HepG2 (cell line): Measurements from ENCODE around the gene ATP5F1E. TPM values are rescaled to one million over a fixed set of nuclear protein-coding genes. Genes with fewer than 3 reads are reported as not detected.
A peak's percentile ranks its signal among the peaks of the same experiment; 100 is the strongest.

Source experiments
- DDIT3 ChIP-seq: sonication (generic); formaldehyde crosslinking; IDR thresholded peaks from 2 replicates; pipeline ENCODE4 v1.4.0; 2020; ENCODE audit warnings: mild to moderate bottlenecking, missing genetic modification reagents
- EEA1 ChIP-seq: sonication (generic); formaldehyde crosslinking; IDR thresholded peaks from 2 replicates; pipeline ENCODE4 v1.5.1; 2020; ENCODE audit warnings: mild to moderate bottlenecking, missing genetic modification reagents, borderline replicate concordance
- EHMT2 ChIP-seq: fragments of 200-600 bp; sonication (generic); IDR thresholded peaks from 2 replicates; pipeline ENCODE4 v1.7.0; 2017; ENCODE audit warnings: antibody characterized with exemption, low read depth, low read length, borderline replicate concordance
- ESRRA ChIP-seq: sonication (generic); formaldehyde crosslinking; IDR thresholded peaks from 2 replicates; pipeline ENCODE4 v1.5.1; 2020; ENCODE audit warnings: mild to moderate bottlenecking, low read depth, missing genetic modification reagents
- HMGXB3 ChIP-seq: sonication (generic); formaldehyde crosslinking; IDR thresholded peaks from 2 replicates; pipeline ENCODE4 v1.4.0; 2020; ENCODE audit warnings: missing genetic modification reagents, borderline replicate concordance
- IKZF5 ChIP-seq: IDR thresholded peaks from 2 replicates; pipeline ENCODE4 v1.6.1; 2018; ENCODE audit warnings: missing genetic modification reagents, mild to moderate bottlenecking, missing compliant biosample characterization
- JDP2 ChIP-seq: sonication (generic); formaldehyde crosslinking; IDR thresholded peaks from 2 replicates; pipeline ENCODE4 v1.8.1; 2022; ENCODE audit warnings: missing genetic modification reagents, borderline replicate concordance
- KLF11 ChIP-seq: IDR thresholded peaks from 2 replicates; pipeline ENCODE4 v1.6.1; 2016; ENCODE audit warnings: missing compliant biosample characterization
- MATR3 ChIP-seq: sonication (generic); formaldehyde crosslinking; IDR thresholded peaks from 2 replicates; pipeline ENCODE4 v1.4.0; 2020; ENCODE audit warnings: missing genetic modification reagents
- MAZ ChIP-seq, 2 experiments: sonication (generic) in 1 of 2; formaldehyde crosslinking in 1 of 2; IDR thresholded peaks; 2 replicates each; pipeline versions ENCODE4 v1.5.0 to v1.6.1; 2012 to 2020; ENCODE audit warnings: low read depth in 2 of 2, mild to moderate bottlenecking in 2 of 2, borderline replicate concordance in 1 of 2, improper control_type of control experiment in 1 of 2, low read length in 1 of 2, missing genetic modification reagents in 1 of 2, moderate library complexity in 1 of 2
- MEF2D ChIP-seq: sonication (generic); formaldehyde crosslinking; IDR thresholded peaks from 2 replicates; pipeline ENCODE4 v1.5.1; 2020; ENCODE audit warnings: mild to moderate bottlenecking, missing genetic modification reagents
- RAD51 ChIP-seq: fragments of 450-650 bp; IDR thresholded peaks from 2 replicates; pipeline ENCODE4 v1.6.1; 2016; ENCODE audit warnings: borderline replicate concordance
- REXO4 ChIP-seq: sonication (generic); formaldehyde crosslinking; IDR thresholded peaks from 2 replicates; pipeline ENCODE4 v1.8.0; 2022; ENCODE audit warnings: missing genetic modification reagents, mild to moderate bottlenecking, borderline replicate concordance
- SALL1 ChIP-seq: sonication (generic); formaldehyde crosslinking; IDR thresholded peaks from 2 replicates; pipeline ENCODE4 v1.8.0; 2022; ENCODE audit warnings: mild to moderate bottlenecking, missing genetic modification reagents
- SNRNP70 ChIP-seq: fragments of 200-400 bp; formaldehyde crosslinking; IDR thresholded peaks from 2 replicates; pipeline ENCODE4 v1.6.1; 2017; ENCODE audit warnings: mild to moderate bottlenecking, low read depth, low read length, moderate library complexity
- TCF7L2 ChIP-seq: IDR thresholded peaks from 2 replicates; pipeline ENCODE4 v1.6.1; 2011; ENCODE audit warnings: mild to moderate bottlenecking, low read depth, low read length, moderate library complexity
- WIZ ChIP-seq: sonication (generic); formaldehyde crosslinking; IDR thresholded peaks from 2 replicates; pipeline ENCODE4 v1.5.1; 2020; ENCODE audit warnings: mild to moderate bottlenecking, missing genetic modification reagents
- ZNF720 ChIP-seq: sonication (generic); formaldehyde crosslinking; IDR thresholded peaks from 2 replicates; pipeline ENCODE4 v1.4.0; 2020; ENCODE audit warnings: missing genetic modification reagents
- polyA plus RNA-seq, 8 experiments: library from polyadenylated mRNA; depleted of rRNA in 3 of 8; stranded (reverse) in 7 of 8; unstranded in 1 of 8; fragments of >200 nt; fragmentation: Illumina TruSeq in 4 of 8; extraction: Trizol in 4 of 8; gene quantifications; 2 replicates each; pipeline versions ENCODE4 v1.2.1 to v1.2.3, GENCODE V29; 2011 to 2016; ENCODE audit warnings: low read depth in 4 of 8, missing spikeins in 1 of 8, mixed read lengths in 1 of 8; ENCODE audit not compliant: insufficient read depth in 1 of 8
- total RNA-seq, 5 experiments: library from RNA; depleted of rRNA; stranded (reverse); fragments of >200 nt; fragmentation: Illumina TruSeq; extraction: Trizol; gene quantifications; 2 replicates each; pipeline ENCODE4 v1.2.3, GENCODE V29; 2016; ENCODE audit warnings: low read depth in 1 of 5
- TF ChIP-seq, protein P1 (sequence below): sonication (generic); formaldehyde crosslinking; IDR thresholded peaks from 2 replicates; pipeline ENCODE4 v1.5.0; 2020; ENCODE audit warnings: mild to moderate bottlenecking, low read depth, missing genetic modification reagents, borderline replicate concordance
- TF ChIP-seq, protein P2 (sequence below): sonication (generic); formaldehyde crosslinking; IDR thresholded peaks from 2 replicates; pipeline ENCODE4 v1.4.0; 2020; ENCODE audit warnings: missing genetic modification reagents

Gene ATP5F1E
- total and polyA plus RNA-seq, 2 of the 13 experiments (the other 11 are each of a cell fraction or from before 2014, with no cell fraction given), result 121 to 134 TPM

DNA sequence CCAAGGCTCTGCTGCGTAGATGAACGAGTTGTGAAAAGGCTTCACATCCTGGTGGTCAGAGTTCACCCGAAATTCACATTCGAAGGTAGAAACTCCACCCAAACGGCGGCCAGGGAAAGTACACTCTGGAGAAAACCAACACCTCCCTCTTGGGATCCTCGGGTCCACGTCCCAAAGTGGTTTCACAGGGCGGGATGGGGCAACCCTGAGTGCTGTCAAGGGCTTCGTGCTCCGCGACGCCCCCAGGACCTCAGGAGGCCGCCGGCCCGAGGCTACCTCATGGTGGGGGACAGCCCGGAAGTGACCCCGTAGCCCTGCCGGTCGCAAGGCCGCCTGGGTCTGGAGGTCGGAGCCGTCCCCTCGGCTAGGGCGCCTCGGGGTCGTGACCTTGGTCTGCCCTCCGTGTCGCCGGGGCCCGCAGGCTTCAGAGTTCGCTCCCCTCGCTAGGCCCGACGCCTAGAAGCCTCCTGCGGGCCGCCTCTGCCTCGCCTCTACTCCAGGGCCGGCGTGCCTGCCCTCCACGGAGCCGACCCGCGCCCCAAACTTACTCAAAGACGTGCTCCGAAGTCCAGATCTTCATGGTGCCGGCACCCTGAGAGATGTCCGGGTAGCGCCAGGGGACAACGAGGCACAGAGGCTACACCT is 10.1 kb upstream of the ATP5F1E start, which contains the start of gene PRELID3B (continued):
- TF ChIP-seq IKZF5 (CRISPR knock-in tag), result 0 out of 2 replicates have a peak, but pooled peaks have one; percentile 39
- TF ChIP-seq SNRNP70, result no peak
- TF ChIP-seq JDP2 (CRISPR knock-in tag), result no peak
- TF ChIP-seq ZNF720 (CRISPR knock-in tag), result no peak
- no peak for TF ChIP-seq KLF11 (CRISPR knock-in tag)
- no peak for TF ChIP-seq REXO4 (CRISPR knock-in tag)
- no peak for TF ChIP-seq MEF2D (CRISPR knock-in tag)
- TF ChIP-seq TCF7L2, result no peak
- no peak for TF ChIP-seq MAZ (IDR thresholded peaks at IDR 0.05; ENCODE audit: borderline replicate concordance, low read depth, low read length)
- no peak for TF ChIP-seq MAZ (CRISPR knock-in tag; IDR thresholded peaks at IDR 0.05; ENCODE audit: low read depth)
- peak; percentile 74; the same call in 1 of the 2 replicates for TF ChIP-seq EEA1
- no peak for TF ChIP-seq HMGXB3
- peak; percentile 87 for TF ChIP-seq ESRRA (CRISPR knock-in tag)
- TF ChIP-seq, protein P1, sequence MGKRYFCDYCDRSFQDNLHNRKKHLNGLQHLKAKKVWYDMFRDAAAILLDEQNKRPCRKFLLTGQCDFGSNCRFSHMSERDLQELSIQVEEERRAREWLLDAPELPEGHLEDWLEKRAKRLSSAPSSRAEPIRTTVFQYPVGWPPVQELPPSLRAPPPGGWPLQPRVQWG (CRISPR knock-in tag), result no peak
- no peak for TF ChIP-seq DDIT3 (CRISPR knock-in tag)
- TF ChIP-seq EHMT2, result no peak
- TF ChIP-seq, protein P2, sequence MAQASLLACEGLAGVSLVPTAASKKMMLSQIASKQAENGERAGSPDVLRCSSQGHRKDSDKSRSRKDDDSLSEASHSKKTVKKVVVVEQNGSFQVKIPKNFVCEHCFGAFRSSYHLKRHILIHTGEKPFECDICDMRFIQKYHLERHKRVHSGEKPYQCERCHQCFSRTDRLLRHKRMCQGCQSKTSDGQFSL (CRISPR knock-in tag), result no peak
- TF ChIP-seq RAD51, result no peak
- TF ChIP-seq MATR3, result no peak
- peak; percentile 74; the same call in 1 of the 2 replicates for TF ChIP-seq SALL1 (CRISPR knock-in tag)
- TF ChIP-seq WIZ, result no peak
